Measurements from ENCODE around the gene MRPL12. TPM values are rescaled to one million over a fixed set of nuclear protein-coding genes. Genes with fewer than 3 reads are reported as not detected.

The MRPL12 gene
- total and polyA plus RNA-seq, 2 of the 13 experiments (the other 11 are each of a cell fraction or from before 2014, with no cell fraction given), result 39.1 to 94.1 TPM

GRCh38 chr17:81712468-81713003 is 9.4 kb downstream of the MRPL12 start (continued):
- peak; percentile 9; the same call in 1 of the 2 replicates for TF ChIP-seq ZNF281 (CRISPR knock-in tag; IDR thresholded peaks at IDR 0.05; ENCODE audit: borderline replicate concordance)
- TF ChIP-seq ZNF383 (CRISPR knock-in tag; IDR thresholded peaks at IDR 0.05; ENCODE audit: borderline replicate concordance), result no peak
- TF ChIP-seq ZSCAN12 (CRISPR knock-in tag; IDR thresholded peaks at IDR 0.05), result 0 out of 2 replicates have a peak, but pooled peaks have one; percentile 50
- no peak for TF ChIP-seq EHMT2 (IDR thresholded peaks at IDR 0.05; ENCODE audit: borderline replicate concordance, low read depth, low read length)
- TF ChIP-seq POLR2A (IDR thresholded peaks at IDR 0.05; ENCODE audit: insufficient read depth in 1 of 2, low read depth in 2 of 2, low read length in 2 of 2), result peak in 1 of 2 experiments; percentile 57; a peak in 2 of 4 replicates
- TF ChIP-seq MAFG (CRISPR knock-in tag; IDR thresholded peaks at IDR 0.05), result no peak
- peak; percentile 70; the same call in 1 of the 2 replicates for TF ChIP-seq ZNF567 (CRISPR knock-in tag; IDR thresholded peaks at IDR 0.05; ENCODE audit: borderline replicate concordance)
- 0 out of 2 replicates have a peak, but pooled peaks have one; percentile 8 for TF ChIP-seq GMEB1 (CRISPR knock-in tag; IDR thresholded peaks at IDR 0.05; ENCODE audit: borderline replicate concordance)
- peak; percentile 0 for TF ChIP-seq KDM2A (CRISPR knock-in tag; IDR thresholded peaks at IDR 0.05; ENCODE audit: borderline replicate concordance, low read depth)
- peak; percentile 90; the same call in 1 of the 2 replicates for TF ChIP-seq PREB (CRISPR knock-in tag; IDR thresholded peaks at IDR 0.05)
- TF ChIP-seq DZIP1 (CRISPR knock-in tag; IDR thresholded peaks at IDR 0.05), result peak; percentile 84; the same call in 1 of the 2 replicates
- 0 out of 2 replicates have a peak, but pooled peaks have one; percentile 56 for TF ChIP-seq NRL (CRISPR knock-in tag; IDR thresholded peaks at IDR 0.05; ENCODE audit: borderline replicate concordance)
- TF ChIP-seq ZNF691 (CRISPR knock-in tag; IDR thresholded peaks at IDR 0.05; ENCODE audit: borderline replicate concordance, low read depth), result 0 out of 2 replicates have a peak, but pooled peaks have one; percentile 27
- TF ChIP-seq ZBTB42 (CRISPR knock-in tag; IDR thresholded peaks at IDR 0.05), result 0 out of 2 replicates have a peak, but pooled peaks have one; percentile 76
- TF ChIP-seq TEF (CRISPR knock-in tag; IDR thresholded peaks at IDR 0.05), result no peak
- TF ChIP-seq NPAS2 (CRISPR knock-in tag; IDR thresholded peaks at IDR 0.05; ENCODE audit: borderline replicate concordance), result no peak
- TF ChIP-seq HOXD1 (CRISPR knock-in tag; IDR thresholded peaks at IDR 0.05), result 0 out of 2 replicates have a peak, but pooled peaks have one; percentile 32
- no peak for TF ChIP-seq REXO4 (CRISPR knock-in tag; IDR thresholded peaks at IDR 0.05; ENCODE audit: borderline replicate concordance)

Data from HepG2 (cell line).